Right lobe of liver (tissue), 6 donors: Measurements from ENCODE around the gene CRYBG1. TPM values are rescaled to one million over a fixed set of nuclear protein-coding genes. Genes with fewer than 3 reads are reported as not detected.

ENCODE experiments used
- ATAC-seq, 4 donors: fragments of 200-7000 bp; cut with Tn5 transposase; one replicate each; pipeline ENCODE4 v1.9.1; 2020; ENCODE audit warnings: mild to moderate bottlenecking in 4 of 4, moderate library complexity in 4 of 4
- DNase-seq, 3 donors: peaks; one replicate each; pipeline ENCODE4 v3.0.0-alpha.2; 2020
- H3K27ac ChIP-seq, 3 donors: fragments of 200-600 bp; one replicate each; pipeline ENCODE4 v1.8.0; 2022
- H3K27me3 ChIP-seq, 2 donors: fragments of 200-600 bp; one replicate each; pipeline ENCODE4 v1.8.0; 2022
- H3K36me3 ChIP-seq, 4 donors: fragments of 200-600 bp; sonication (generic) in 1 of 4; one replicate each; pipeline versions ENCODE4 v1.5.1 to v1.8.0; 2017 to 2022; ENCODE audit warnings: control low read depth in 1 of 4
- H3K4me1 ChIP-seq, 4 donors: fragments of 200-600 bp; sonication (generic) in 1 of 4; one replicate each; pipeline versions ENCODE4 v1.5.1 to v1.8.0; 2017 to 2022; ENCODE audit warnings: control low read depth in 1 of 4
- H3K4me3 ChIP-seq, 3 donors: fragments of 200-600 bp; one replicate each; pipeline ENCODE4 v1.8.0; 2022
- H3K9me3 ChIP-seq, 4 donors: fragments of 200-600 bp; sonication (generic) in 1 of 4; one replicate each; pipeline versions ENCODE4 v1.5.1 to v1.8.0; 2017 to 2022; ENCODE audit warnings: control low read depth in 1 of 4
- CTCF ChIP-seq, 4 donors: fragments of 200-600 bp in 3 of 4; fragments of 450-650 bp in 1 of 4; IDR thresholded peaks; one replicate each; pipeline versions ENCODE4 v1.5.1 to v1.8.0; 2016 to 2022; ENCODE audit warnings: antibody characterized with exemption in 4 of 4, mild to moderate bottlenecking in 2 of 4
- POLR2A ChIP-seq: fragments of 450-650 bp; IDR thresholded peaks from one replicate; pipeline ENCODE4 v1.6.1; 2017; ENCODE audit warnings: antibody characterized with exemption, mild to moderate bottlenecking
- WGBS: methylation state at CpG from one replicate; pipeline ENCODE4 v1.1.6; 2018; ENCODE audit warnings: low coverage, low lambda C conversion rate; ENCODE audit not compliant: insufficient coverage; ENCODE audit errors: missing lambda C conversion rate; 5-methylcytosine and 5-hydroxymethylcytosine counted together
- intact Hi-C, 2 donors: fragments of 100-400 bp; cut with DNase I; formaldehyde crosslinking; loops; one replicate each; pipeline versions ENCODE4 v1.11.2 to v1.14.1; 2022
- total RNA-seq, 6 experiments: library from RNA; depleted of rRNA in 2 of 6; stranded (reverse); fragments of >200 nt in 2 of 6; fragmentation: NEBNext Ultra II Directional in 3 of 6; extraction: Animal tissue kit (Norgen Biotek cat#: 25700) in 3 of 6; gene quantifications; one replicate each; pipeline versions ENCODE4 v1.1.0 to v1.2.4, GENCODE V29; 2016 to 2023
- donor health status: DM: no; HTN: yes; CAD: no.
- donor health status: DM: no; HTN: no; CAD: no.
- donor health status: DM: no; HTN: no; CAD: no.
- donor health status: DM: no; HTN: yes; CAD: no.
- donor health status: DM: no; HTN: yes; CAD: no.

Gene CRYBG1
- total RNA-seq, 6 experiments from 2014 or later, result 6.8 to 10.9 (median 7.9) TPM

- intact Hi-C loops, result loop anchor here in 1 of 2 donors (5.0 kb wide), 1 partner anchor 119 kb away; no protein-coding TSS in a partner anchor
- Histone ChIP-seq H3K36me3 (no peaks in the 10 kb centered on the region), H3K4me1 (peaks cover 0 to 6% (median 0%) of the 10 kb centered on the region in 4 donors), H3K9me3 (no peaks in the 10 kb centered on the region), H3K27ac (no peak overlapping the region), H3K27me3 (no peaks in the 10 kb centered on the region), H3K4me3 (no peak overlapping the region)
- 38% methylated on average over 2 of the region's 6 CpGs for WGBS
- TF ChIP-seq POLR2A (no peak), CTCF (IDR thresholded peaks at IDR 0.05) (no peak)
- DNase-seq, result peak in 2 of 3 donors; percentile 47 to 61
- peak; percentile 39 to 73 (median 58) for ATAC-seq
Measured at GRCh38 chr6:106448000-106448426, 87.5 kb downstream of the CRYBG1 start.

GRCh38 chr6:106450653-106451052 lies 90.1 kb downstream of the CRYBG1 start:
- DNase-seq, result no peak
- no peak for ATAC-seq
- Histone ChIP-seq H3K27ac (no peak overlapping the region), H3K9me3 (no peaks in the 10 kb centered on the region), H3K27me3 (no peaks in the 10 kb centered on the region), H3K4me3 (no peak overlapping the region), H3K4me1 (peaks cover 0 to 6% (median 0%) of the 10 kb centered on the region in 4 donors), H3K36me3 (no peaks in the 10 kb centered on the region)
- WGBS, result 43% methylated on average over 2 of the region's 2 CpGs
- intact Hi-C loops, result no loop called here
- TF ChIP-seq POLR2A (no peak), CTCF (IDR thresholded peaks at IDR 0.05) (no peak)

- TF ChIP-seq POLR2A (no peak), CTCF (IDR thresholded peaks at IDR 0.05) (no peak)
- no peak overlapping the region for H3K27ac ChIP-seq
- intact Hi-C loops, result no loop called here
- 72% methylated on average over 7 of the region's 7 CpGs for WGBS
- no peak for DNase-seq
- H3K9me3 ChIP-seq, result no peaks in the 10 kb centered on the region
- no peak for ATAC-seq
- H3K4me3 ChIP-seq, result no peak overlapping the region
- no peaks in the 10 kb centered on the region for H3K27me3 ChIP-seq
- peaks cover 0 to 6% (median 0%) of the 10 kb centered on the region in 4 donors for H3K4me1 ChIP-seq
- H3K36me3 ChIP-seq, result no peaks in the 10 kb centered on the region
Measured at GRCh38 chr6:106451439-106451838, 90.9 kb downstream of the CRYBG1 start.

GRCh38 chr6:106452628-106453027 lies 92.1 kb downstream of the CRYBG1 start:
- WGBS, result 63% methylated on average over 1 of the region's 1 CpG
- TF ChIP-seq CTCF (IDR thresholded peaks at IDR 0.05) (no peak), POLR2A (no peak)
- Histone ChIP-seq H3K4me3 (no peak overlapping the region), H3K36me3 (no peaks in the 10 kb centered on the region), H3K4me1 (no peaks in the 10 kb centered on the region), H3K27me3 (no peaks in the 10 kb centered on the region), H3K9me3 (no peaks in the 10 kb centered on the region), H3K27ac (no peak overlapping the region)
- intact Hi-C loops, result no loop called here
- DNase-seq (no peak), ATAC-seq (no peak)
